ENCODE data around the gene TMEM240.

DNA sequence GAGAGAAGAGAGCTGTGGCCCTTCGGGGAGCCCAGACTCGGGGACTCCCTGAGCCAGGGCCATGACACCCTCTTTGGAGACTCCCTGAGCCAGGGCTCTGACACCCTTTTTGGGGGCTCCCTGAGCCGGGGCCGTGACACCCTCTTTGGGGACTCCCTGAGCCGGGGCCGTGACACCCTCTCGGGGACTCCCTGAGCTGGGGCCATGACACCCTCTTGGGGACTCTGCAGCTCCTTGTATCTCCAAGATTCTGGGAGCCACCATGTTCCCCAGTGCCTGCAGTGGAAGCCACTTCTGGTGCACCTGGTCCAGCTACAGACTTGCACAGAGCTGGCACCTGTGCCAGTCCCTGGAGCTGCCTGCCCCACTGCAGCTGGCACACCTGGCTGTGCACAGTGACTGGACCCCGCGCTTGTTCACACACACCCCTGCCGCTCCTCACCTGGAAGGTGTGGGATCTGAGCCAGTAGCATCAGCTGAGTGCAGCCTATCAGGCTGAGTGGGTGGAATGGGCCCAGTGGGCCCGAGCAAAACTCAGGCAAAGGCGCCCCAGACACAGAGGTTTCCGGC lies 38.0 kb upstream of the TMEM240 start:
- TF ChIP-seq, protein P1, sequence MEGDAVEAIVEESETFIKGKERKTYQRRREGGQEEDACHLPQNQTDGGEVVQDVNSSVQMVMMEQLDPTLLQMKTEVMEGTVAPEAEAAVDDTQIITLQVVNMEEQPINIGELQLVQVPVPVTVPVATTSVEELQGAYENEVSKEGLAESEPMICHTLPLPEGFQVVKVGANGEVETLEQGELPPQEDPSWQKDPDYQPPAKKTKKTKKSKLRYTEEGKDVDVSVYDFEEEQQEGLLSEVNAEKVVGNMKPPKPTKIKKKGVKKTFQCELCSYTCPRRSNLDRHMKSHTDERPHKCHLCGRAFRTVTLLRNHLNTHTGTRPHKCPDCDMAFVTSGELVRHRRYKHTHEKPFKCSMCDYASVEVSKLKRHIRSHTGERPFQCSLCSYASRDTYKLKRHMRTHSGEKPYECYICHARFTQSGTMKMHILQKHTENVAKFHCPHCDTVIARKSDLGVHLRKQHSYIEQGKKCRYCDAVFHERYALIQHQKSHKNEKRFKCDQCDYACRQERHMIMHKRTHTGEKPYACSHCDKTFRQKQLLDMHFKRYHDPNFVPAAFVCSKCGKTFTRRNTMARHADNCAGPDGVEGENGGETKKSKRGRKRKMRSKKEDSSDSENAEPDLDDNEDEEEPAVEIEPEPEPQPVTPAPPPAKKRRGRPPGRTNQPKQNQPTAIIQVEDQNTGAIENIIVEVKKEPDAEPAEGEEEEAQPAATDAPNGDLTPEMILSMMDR (IDR thresholded peaks at IDR 0.05): no peak
- no peak for TF ChIP-seq POLR2A (IDR thresholded peaks at IDR 0.05)

Measured in Peyer's patch (tissue), 4 donors.